ENCODE results near the gene ALG1.
"Not testable (repeated sequence)": the region's sequence is repeated elsewhere in the genome, so short reads cannot be mapped to it uniquely, and the experiment has no call there.

ALG1 gene

GRCh38 chr16:5071681-5072333 lies at the start of gene ALG1:
ALG1 (plus strand) TSS chr16:5071843; CDS start chr16:5071850, 7 bp downstream.
- DNase-seq = peak; percentile 58

DNA sequence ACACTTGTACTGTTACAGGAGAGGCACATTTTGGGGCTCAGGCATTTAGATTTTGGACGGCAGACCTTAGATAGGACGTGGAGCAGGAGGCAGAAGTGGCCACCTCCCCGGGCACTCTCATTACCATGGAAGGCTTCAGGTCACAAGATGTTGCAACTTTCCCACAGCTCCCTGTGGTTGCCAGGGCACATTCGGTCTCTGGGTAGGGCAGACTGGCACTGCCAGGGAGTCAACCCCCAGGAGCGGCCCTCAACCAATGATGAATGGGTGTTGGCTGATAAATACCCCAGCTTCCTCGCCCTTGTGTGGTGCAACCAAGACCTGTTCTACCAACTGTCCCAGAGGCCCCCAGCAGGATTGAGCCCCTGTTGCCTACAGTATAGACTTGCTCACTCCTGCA lies 49.1 kb upstream of the ALG1 start:
- no peak for DNase-seq

GRCh38 chr16:5024632-5025031 lies 47.0 kb upstream of the ALG1 start:
- peak; percentile 42 for DNase-seq

DNA sequence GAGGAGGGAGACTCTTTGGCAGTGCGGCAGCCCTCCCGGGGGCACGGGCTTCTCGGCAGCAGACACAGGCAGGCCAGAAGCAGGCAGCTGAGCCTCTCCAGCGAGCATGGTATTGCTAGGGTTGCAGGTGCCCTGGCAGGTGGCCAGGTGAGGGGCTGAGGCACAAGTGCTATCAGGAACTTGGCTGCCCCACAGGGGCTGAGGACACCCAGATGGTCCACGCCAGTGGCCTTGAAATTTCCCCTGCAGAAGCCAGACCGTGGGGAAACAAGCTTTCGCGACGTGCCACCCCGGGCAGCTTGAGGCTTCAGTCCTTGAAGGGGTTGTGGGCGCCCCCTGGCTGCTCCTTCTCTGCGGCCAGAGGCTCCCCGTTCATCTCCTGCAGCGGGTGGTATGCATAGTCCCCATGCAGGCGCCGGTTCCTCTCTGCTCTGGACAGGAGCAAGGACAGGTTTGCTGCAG lies 46.4 kb upstream of the ALG1 start:
- peak; percentile 42 for DNase-seq

DNA sequence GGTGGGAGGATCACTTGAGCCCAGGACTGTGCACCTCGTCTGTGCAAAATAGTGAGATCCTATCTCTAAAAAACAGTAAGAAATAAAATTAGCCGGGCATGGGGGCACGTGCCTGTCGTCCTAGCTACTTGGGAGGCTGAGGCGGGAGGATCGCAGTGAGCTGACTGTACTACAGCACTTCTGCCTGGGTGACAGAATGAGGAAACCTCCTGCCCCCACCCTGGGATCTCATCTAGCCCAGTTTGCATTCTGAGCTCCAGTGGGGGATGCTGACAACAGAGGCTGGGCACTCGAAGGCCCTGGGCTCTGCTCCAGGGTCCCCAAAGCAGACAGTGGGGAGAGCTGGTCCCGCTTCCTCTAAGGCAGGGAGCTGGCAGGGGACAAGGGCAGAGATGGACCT lies 45.0 kb upstream of the ALG1 start:
- DNase-seq = no peak

DNA sequence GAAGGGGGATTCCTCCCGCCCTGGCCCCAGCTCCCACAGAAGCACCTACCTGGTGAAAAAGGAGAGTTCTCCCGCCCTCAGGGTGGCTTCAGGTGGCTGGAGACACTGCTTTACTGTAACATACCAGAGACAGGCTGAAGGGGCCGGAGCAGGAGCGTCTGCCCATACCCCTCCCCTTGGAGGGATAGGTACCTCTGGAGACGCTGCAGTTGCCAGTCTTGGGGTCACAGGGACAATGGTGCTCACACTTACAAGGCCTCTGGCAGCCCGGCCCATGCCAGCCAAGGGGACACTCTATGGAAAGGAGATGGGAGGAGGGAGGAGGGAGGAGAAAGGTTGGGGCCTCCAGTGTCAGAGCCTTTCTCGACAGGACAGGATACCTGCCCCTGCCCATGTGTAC lies 44.6 kb upstream of the ALG1 start:
- no peak for DNase-seq

DNA sequence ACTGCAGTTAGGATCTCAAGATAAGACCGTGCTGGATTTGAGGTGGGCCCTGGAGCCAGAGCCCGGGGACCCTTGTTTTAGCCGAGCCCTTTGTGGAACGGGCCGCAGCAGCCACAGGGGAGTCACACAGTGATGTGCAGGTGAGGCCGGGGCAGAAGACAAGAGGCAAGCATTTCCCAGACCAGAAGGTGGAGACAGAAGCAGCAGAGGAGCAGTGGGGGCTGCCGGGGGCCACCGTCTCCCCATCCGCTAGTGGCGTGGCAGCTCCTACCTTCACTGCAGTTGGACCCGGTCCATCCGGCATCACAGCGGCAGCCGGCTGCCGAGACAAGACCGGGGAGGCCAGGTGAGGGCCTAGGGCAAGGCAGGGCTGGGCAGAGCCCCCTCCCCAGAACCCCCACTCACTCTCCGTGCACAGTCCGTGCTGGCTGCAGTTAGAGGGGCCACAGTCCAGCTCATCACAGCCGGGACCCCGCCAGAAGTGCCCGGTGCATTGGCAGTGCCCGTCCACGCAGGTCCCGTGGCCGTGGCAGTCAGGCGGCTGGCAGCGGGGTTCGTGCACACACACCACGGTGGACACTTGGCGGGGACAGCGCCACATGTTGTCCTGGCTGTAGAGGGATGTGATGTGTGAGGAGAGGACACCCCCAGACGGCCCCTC lies 43.9 kb upstream of the ALG1 start:
- no peak for DNase-seq

DNA sequence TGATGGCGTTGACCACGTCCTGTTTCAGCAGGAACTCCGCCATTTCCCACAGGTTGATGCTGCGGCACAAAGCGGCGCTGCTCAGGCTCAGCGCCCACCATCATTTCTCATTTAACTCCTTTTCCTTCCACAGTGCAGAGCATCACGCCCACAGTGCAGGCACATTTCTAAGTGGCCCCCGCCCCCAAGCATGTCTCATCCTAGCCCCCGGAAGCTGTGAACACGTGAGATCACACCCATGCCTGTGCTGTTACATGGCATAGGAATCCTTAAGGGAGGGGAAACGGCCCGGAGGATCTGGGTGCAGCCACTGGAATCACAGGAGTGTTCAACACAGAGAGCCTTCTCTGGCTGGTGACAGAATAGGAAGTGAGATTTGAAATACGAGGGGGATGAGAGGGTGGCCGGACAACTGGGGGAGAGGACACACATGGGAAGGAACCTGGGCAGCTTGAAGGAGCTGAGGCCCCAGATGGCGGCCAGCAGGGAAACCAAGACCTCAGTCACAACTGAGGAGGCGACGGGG lies 42.6 kb upstream of the ALG1 start:
- DNase-seq = no peak

DNA sequence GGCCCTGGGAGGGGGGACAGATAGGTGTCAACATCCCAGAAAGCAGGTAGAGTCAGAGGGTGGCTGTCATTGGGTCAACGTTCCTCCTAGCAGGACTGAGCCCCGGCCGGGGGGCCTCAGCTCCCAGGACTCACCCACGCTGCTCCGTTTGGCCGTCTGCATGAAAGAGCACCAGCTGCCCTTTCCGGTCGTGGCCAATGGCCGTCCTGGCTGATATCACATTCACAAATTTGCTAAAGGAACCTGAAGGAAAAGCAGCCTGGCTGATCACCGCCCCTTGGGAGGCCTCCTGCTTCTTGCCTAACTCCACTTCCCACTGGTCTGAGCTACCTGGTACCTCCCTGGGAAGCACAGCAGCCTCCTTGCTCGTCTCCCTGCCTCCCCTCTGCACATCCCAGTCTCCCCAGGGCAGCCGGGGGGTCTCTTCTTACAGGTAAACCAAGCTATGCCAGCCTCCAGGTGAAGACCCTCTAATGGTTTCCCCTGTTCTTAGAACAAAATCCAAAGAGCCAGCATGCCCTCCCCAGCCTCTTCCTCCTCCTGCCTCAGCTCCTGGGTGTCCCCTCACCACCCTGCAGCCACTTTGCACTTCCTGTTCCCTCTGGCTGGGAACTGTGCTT lies 41.3 kb upstream of the ALG1 start:
- no peak for DNase-seq

DNA sequence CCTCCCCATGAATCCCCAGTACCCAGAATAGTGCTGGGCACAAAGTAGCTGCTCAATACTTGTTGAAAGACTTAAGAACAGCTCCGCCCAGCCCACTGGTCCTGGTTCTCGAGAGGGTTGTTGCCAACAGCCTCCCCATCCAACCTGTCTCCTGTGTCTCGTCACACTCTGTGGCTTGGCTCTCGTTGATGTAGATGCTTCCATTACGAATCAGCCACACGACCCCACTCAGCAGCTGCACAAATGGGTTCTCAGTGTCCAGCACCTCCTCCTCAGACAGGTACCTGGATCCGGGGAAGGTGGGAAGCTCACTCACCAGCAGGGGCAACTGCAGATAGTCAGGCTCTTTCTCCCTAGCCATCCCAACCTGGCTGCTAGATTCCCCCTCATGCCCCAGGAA lies 40.0 kb upstream of the ALG1 start:
- DNase-seq = no peak

GRCh38 chr16:5032748-5033167 lies 38.9 kb upstream of the ALG1 start:
- DNase-seq = no peak

GRCh38 chr16:5033256-5034166 lies 38.1 kb upstream of the ALG1 start, which contains the start of gene NAGPA:
NAGPA (minus strand) TSS chr16:5033935; CDS start chr16:5033914, 21 bp downstream.
- DNase-seq = peak; percentile 11

DNA sequence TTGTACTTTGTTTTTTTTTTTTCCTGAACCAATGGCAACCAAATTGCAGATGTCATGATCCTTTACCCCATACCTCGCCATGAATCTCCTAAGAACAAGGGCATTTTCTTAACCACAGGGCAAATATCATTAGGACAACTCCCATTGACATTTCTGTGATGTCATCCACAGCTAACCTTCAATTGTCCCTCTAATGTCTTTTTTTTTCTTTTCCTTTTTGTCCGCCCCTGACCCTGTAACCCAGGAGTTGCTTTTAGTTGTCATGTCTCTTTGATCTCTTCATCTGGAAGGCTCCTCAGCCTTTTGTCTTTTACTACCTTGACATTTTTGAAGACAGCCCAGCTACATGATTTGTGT lies 37.5 kb upstream of the ALG1 start:
- no peak for DNase-seq

GRCh38 chr16:5035909-5036227 lies 35.8 kb upstream of the ALG1 start:
- DNase-seq = no peak

GRCh38 chr16:5036228-5037156 lies 35.2 kb upstream of the ALG1 start:
- no peak for DNase-seq

- DNase-seq = no peak
These were observed 31.2 kb upstream of the ALG1 start for GRCh38 chr16:5040451-5040850.

GRCh38 chr16:5041600-5042133 lies 30.0 kb upstream of the ALG1 start:
- DNase-seq = no peak

- no peak for DNase-seq
These were observed 29.0 kb upstream of the ALG1 start for GRCh38 chr16:5042574-5043171.

DNA sequence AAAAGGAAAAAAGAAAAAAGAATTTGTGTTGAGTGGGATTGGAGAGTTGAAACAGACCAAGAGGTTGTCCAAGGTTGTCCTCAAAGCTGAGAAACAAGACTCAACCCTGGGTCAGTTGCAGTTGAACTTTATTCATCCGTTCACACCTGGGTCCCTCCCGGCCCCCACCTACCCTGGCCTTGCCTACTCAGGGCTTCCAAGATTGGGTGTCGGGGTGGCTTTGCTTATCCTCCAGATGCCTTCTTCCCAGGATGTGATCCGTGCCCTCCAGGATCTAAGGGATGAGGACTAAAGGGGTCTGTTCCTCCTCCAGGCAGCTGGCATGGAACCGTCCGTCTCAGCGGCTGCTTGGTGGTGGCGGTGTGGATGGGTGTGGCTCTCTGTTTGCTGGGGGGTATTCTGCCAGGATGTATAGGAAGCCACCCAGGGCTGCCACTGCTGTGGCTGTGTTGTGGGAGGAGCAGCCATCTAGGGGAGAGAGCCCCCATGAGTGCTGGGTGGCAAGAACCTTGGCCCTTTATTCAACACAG lies 27.6 kb upstream of the ALG1 start:
- no peak for DNase-seq

DNA sequence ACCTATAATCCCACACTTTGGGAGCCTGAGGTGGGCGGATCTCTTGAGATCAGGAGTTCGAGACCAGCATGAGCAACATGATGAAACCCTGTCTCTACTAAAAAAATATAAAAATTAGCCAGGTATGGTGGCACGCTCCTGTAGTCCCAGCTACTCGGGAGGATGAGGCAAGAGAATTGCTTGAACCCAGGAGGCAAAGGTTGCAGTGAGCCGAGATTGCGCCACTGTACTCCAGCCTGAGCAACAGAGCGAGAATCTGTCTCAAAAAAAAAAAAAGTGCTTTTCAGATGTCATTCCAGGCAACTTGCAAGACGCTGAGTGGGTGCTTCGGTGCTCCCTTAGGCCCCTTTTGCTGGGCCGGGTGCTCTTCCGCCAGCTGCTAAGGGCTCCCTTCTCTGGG lies 27.1 kb upstream of the ALG1 start:
- not testable (repeated sequence) for DNase-seq

All from NCI-H1694 treated with DMSO at 0.1 percent for 48 hours (cell line).